GM18951 (cell line): ENCODE results near the gene NDUFAF5.

Experiments used
- POLR2A ChIP-seq: IDR thresholded peaks from 4 replicates; pipeline ENCODE4 v1.6.1; 2011; ENCODE audit warnings: mild to moderate bottlenecking; ENCODE audit not compliant: insufficient read length, insufficient read depth; ENCODE audit errors: extremely low read depth
- in situ Hi-C: fragments of 300-500 bp; cut with MboI; formaldehyde crosslinking; loops from one replicate; pipeline ENCODE4 v1.12.0; 2022; ENCODE audit warnings: low sequenced_read_pairs, mixed read lengths, inconsistent platforms; ENCODE audit not compliant: unreplicated experiment

The NDUFAF5 gene

DNA sequence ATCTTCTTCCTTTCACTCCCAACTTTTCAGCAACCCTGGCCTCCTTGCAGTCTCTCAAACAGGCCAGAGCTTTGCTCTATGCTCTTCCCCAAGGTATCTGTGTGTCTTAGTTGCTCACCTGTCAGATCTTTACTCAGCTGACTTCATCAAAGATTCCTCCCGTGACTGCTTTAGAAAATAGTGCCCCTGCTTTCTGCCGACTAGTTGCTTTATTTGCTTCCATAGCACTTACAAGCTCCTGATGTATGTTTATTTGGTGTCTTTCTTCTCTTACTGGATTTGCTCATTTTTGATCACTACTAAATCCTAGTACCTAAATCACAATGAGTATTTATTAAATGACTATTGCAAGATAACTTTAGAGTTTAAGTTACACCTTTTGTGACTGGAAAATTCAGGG is 5.9 kb downstream of the NDUFAF5 start:
- no peak for TF ChIP-seq POLR2A
- in situ Hi-C loops, result no loop called here

DNA sequence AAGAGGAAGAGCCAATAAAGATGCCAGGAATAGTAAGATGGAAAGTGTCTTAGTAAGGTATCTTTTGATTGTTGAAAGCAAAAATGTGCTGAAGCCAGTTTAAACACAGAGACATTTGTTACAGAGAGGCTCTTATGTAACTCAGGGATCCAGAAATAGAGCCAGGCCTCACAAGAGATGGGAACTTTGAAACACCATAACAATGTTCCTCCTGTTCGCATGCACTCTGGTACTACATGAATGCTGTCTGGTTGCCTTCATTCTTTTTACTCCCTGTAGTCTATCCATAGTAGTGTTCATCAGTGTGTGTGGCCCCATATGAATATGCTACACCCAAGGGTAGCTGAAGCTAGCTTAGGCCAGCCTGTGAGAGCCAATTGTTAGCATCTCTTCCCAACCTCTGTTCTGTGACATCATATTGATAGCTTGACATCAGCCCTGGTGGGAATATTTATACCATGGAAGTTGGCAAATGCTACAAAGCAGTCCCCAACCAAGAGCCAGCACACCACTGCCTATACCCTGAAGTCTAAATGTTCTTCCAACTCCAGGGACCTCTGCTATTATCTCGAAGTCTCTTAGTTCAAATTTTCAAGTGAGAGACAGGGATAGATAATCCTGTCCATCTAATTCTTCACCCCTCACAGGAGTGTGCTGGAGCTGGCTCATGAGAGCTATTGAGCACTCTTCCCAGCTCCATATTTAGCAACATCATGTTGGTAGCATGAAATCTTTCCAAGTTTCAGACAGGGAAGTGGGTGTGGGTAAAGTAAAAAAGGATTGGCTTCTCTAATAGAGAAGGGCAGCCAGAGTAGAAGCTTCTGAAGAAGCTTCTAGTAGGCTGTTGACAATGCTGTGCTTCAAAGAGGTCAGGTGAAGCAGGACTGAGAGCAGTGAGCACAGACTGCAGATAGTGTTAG is 7.0 kb downstream of the NDUFAF5 start:
- in situ Hi-C loops, result no loop called here
- TF ChIP-seq POLR2A, result no peak

DNA sequence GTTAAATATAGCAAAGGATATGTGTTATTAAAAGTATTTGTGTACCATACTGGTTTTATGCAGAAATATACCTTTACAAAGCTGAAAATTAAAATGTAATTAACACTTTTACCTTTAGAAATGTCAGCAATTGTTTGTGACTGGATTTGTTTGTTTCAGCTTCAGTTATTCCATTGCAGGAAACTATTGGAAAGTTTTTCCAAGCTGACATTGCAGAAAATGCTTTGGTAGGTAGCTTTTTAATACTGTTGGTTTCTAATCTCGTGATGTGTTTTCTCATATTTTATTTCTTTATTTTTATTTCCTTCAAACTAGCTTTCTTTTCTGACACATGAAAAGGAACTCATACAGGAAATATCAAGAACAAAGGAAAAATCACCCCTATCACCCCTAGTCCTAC is 8.2 kb downstream of the NDUFAF5 start:
- TF ChIP-seq POLR2A, result no peak
- in situ Hi-C loops, result no loop called here

DNA sequence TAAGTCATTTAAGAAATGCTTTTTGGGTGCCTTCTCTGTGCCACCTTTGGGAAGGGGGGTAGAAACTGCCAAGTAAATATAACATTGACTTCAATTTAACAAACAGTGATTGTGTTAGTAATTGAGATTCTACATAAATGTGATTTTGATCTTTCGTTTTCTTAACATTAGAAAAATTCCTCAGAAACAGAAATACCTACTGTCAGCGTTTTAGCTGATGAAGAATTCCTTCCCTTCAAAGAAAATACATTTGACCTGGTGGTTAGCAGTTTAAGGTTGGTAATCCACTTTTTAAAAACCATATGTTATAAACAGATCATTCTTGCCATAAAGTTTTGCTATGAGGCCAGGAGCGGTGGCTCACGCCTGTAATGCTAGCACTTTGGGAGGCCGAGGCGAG is 9.8 kb downstream of the NDUFAF5 start:
- TF ChIP-seq POLR2A, result no peak
- in situ Hi-C loops, result no loop called here

DNA sequence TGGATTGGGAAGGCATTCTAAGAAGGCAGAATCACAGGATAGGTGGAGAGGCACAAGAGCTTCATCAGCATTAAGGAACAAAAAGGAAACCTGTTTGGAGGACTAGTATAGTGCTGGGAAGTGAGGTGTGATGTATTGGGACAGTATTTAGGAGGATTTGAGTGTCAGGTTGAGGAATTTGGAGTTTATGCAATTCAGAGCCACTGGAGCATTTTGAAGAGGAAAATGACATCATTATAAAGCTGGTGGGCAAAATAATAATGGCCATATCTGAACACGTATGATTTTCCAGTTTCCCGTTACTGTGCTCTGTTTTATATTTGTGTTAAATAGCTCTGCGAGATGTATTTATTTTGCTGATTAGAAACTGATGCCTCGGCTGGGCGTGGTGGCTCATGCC is 14.2 kb downstream of the NDUFAF5 start:
- TF ChIP-seq POLR2A, result no peak
- in situ Hi-C loops, result no loop called here

DNA sequence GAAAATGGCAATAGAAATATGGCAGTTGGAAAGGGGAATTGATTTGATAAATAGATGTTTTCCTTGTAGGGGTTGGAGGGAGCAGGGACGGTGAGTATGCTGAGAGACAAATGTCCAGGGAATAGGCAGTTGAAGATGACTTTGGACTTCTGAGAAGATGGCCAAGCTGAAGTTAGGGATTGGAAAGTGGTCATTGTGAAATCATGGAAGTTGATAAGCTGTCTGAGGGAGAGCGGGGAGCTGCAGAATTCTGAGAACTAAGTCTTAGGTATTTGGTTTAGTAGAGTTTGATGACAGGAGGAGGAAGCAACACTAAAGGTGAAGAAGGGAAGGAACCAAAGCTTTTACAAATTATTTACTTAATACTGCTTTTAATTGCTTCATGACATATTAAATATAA is 15.1 kb downstream of the NDUFAF5 start:
- TF ChIP-seq POLR2A, result no peak
- in situ Hi-C loops, result no loop called here

DNA sequence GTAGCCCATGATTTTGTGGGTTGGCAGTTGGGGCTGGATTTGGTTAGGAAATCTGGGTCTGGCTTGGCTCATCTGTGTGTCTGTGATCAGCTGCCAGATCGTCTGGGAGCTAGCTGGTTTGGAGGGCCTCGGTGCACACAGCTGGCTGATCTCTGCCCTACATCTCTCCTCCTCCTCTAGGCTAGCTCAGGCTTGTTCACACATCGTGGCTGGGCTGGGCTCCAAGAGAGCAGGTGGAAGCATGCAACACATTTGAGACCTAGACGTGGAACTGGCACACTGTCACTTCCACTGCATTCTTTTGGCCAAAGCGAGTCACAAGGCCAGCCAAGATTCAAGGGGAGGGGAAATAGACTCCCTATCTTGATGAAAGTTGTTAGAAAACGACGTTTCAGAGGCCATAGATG is 15.9 kb downstream of the NDUFAF5 start:
- no peak for TF ChIP-seq POLR2A
- in situ Hi-C loops, result no loop called here

DNA sequence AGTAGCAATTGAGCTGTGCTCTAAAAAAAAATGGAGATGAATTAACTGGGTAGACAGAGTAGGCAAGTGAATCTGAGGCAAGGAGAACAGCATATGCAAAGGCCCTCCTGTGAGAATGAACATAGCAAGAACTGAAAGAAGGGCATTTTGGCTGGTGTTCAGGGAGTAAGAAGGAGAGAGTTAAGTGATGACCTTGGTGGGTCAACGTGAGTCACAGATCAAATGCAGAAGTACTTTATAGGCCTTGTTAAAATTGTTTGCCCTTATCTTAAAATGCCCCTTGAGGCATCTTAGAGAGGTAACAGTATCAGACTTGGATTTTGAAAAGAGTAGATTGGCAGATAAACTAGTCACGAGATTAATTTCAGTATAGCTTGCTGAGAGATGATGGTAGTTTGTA is 24.5 kb downstream of the NDUFAF5 start:
- in situ Hi-C loops, result no loop called here
- no peak for TF ChIP-seq POLR2A

DNA sequence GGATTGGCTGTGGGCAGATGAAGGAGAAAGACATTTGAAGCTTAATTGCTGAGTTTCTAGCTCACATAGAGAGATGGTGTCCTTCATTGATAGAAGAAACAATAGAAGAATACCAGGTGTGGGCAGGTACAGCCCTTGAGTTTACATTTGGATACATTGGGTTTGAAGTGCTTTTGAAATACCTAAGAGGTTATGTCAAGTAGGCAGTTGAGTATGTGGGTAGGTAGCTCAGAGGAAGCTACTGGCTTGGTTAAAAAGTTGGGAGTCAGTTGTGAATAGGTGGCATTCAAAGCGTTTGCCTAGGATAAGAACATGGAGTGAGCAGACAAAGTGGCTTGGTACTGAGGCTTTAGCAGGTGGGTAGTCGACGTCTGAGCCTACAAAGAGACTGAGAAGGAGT is 25.0 kb downstream of the NDUFAF5 start:
- no peak for TF ChIP-seq POLR2A

DNA sequence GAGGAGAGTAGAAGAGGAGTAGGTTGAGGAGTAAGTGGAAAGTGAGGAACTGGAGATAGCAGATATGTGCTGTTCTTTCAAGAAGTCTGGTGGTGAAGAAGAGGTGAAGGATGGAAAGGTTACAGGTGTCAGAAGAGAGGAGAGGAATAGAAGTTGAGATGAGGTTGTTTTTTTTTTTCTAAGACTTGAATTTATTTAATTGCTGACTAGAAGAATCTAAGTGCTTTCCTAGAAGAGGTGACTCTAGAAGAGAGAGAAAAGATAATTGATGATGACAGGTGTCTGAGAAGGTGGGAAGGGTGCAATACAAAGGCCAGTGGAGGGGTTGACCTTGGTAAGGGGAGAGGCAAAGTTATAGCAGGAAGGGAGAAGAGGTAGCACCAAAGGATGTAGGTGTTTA is 25.6 kb downstream of the NDUFAF5 start:
- no peak for TF ChIP-seq POLR2A
- in situ Hi-C loops, result no loop called here

More for the DNA sequence above, 25.0 kb downstream of the NDUFAF5 start:
- in situ Hi-C loops, result no loop called here

DNA sequence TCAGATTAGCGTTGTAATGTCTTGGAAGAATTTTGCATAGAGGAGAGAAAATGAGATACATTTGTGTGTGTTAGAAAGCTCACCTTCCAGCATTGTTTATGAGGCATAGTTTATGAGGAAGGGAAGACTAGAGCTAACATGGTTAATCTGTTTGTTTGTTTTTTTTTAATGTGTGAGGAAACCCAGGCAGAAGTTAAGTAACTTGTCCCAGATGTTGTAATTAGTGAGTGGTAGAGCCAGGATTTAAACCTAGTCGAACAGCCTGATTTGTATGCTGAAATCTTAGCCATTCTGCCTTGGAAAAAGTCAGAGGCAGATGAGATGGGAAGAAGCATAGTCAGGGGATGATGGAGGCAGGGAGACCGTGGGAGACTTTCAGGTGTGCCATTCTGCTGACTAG is 29.1 kb downstream of the NDUFAF5 start:
- in situ Hi-C loops, result no loop called here
- TF ChIP-seq POLR2A, result no peak

DNA sequence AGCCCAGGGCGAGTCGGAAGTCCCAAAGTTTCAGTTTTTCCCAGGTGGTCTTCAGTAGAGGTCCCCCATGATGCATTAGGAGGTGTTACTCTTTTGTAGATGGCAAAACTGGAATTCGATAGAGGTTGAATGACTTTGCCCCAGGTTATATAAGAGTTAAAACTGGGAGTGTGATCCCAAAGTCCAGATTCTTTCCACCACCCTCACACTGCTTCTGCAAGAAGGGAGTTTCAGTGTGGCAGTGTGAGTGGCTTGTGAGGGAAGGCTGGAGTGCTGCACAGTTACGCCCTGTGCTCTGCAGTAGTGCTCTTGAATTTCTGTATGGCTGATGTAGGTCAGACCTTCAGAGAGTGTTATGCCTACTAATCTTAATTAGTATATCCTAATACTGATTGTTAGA is 29.8 kb downstream of the NDUFAF5 start:
- in situ Hi-C loops, result no loop called here

DNA sequence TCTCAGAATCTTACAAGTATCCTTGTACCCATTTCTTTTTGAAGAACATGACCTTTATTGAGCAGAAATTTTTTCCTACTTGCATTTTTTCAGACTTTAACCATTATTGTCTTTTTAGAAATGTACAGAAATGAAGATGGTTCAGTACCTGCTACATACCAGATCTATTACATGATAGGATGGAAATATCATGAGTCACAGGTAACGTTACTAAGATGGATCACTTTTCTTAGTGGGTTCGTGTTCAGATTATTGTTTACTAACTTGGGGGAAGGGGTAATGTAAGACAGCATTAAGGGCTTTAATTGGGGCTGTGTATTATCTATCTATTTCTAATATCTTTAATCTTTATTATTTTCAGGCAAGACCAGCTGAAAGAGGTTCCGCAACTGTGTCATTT is 31.9 kb downstream of the NDUFAF5 start:
- no peak for TF ChIP-seq POLR2A
- in situ Hi-C loops, result no loop called here

More for the DNA sequence above, 29.8 kb downstream of the NDUFAF5 start:
- TF ChIP-seq POLR2A, result no peak

DNA sequence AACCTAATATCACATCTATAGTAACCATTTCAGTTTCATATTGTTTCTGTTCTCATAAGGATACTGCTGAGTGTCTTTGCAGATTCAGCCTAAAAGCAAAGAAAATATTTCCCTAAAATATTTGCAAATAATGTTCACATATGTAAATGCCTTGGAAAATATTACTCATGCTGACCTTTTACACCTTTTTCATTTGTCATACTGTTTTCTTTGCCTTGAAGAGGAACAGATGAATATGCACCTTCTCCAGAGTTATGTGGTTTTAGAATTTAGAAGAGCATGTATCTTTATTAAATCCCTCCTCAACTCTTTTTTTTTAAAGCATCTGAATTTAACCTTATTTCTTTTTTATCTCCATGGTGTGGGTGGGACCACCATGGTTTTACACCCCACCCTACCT is 32.5 kb downstream of the NDUFAF5 start:
- in situ Hi-C loops, result no loop called here

More for the DNA sequence above, 32.5 kb downstream of the NDUFAF5 start:
- TF ChIP-seq POLR2A, result no peak
